Epidermal melanocyte (primary cell): Measurements from ENCODE around the gene AXIN1.

Experiments used
- DNase-seq: peaks from one replicate; pipeline ENCODE4 v3.0.0; 2011; ENCODE audit warnings: low spot score; ENCODE audit not compliant: insufficient read length

The AXIN1 gene

GRCh38 chr16:303760-304505 lies 48.6 kb downstream of the AXIN1 start:
- DNase-seq: no peak

GRCh38 chr16:301950-302349 lies 50.6 kb downstream of the AXIN1 start:
- DNase-seq: no peak

GRCh38 chr16:301235-301634 lies 51.3 kb downstream of the AXIN1 start:
- DNase-seq: no peak

GRCh38 chr16:297832-298231 lies 54.7 kb downstream of the AXIN1 start:
- no peak for DNase-seq

GRCh38 chr16:296806-297510 lies 55.6 kb downstream of the AXIN1 start:
- no peak for DNase-seq

- no peak for DNase-seq
These were observed 56.2 kb downstream of the AXIN1 start for GRCh38 chr16:296276-296675.

GRCh38 chr16:293043-293775 lies 59.3 kb downstream of the AXIN1 start:
- DNase-seq: no peak

GRCh38 chr16:291539-291938 lies 61.0 kb downstream of the AXIN1 start:
- DNase-seq: no peak

GRCh38 chr16:290681-291405 lies 61.7 kb downstream of the AXIN1 start:
- DNase-seq: no peak

GRCh38 chr16:290015-290680 lies 62.4 kb downstream of the AXIN1 start:
- no peak for DNase-seq

GRCh38 chr16:289395-289997 lies 63.0 kb downstream of the AXIN1 start:
- no peak for DNase-seq

GRCh38 chr16:287981-288920 lies 64.3 kb downstream of the AXIN1 start:
- no peak for DNase-seq

- DNase-seq: no peak
These were observed 65.2 kb downstream of the AXIN1 start for GRCh38 chr16:287298-287811.

- no peak for DNase-seq
These were observed 65.8 kb downstream of the AXIN1 start for GRCh38 chr16:286491-287297.

- no peak for DNase-seq
These were observed 67.1 kb downstream of the AXIN1 start for GRCh38 chr16:285146-286055.

- DNase-seq: no peak
These were observed 68.1 kb downstream of the AXIN1 start for GRCh38 chr16:284204-285120.
